ENCODE results near the gene GRIN1. TPM values are rescaled to one million over a fixed set of nuclear protein-coding genes. Genes with fewer than 3 reads are reported as not detected.
A peak's percentile ranks its signal among the peaks of the same experiment; 100 is the strongest.

Gene GRIN1
- total and polyA plus RNA-seq, 2 donors (not counting 1 experiment from before 2014, with no cell fraction given), result 0.04 TPM; not detected in 1

DNA sequence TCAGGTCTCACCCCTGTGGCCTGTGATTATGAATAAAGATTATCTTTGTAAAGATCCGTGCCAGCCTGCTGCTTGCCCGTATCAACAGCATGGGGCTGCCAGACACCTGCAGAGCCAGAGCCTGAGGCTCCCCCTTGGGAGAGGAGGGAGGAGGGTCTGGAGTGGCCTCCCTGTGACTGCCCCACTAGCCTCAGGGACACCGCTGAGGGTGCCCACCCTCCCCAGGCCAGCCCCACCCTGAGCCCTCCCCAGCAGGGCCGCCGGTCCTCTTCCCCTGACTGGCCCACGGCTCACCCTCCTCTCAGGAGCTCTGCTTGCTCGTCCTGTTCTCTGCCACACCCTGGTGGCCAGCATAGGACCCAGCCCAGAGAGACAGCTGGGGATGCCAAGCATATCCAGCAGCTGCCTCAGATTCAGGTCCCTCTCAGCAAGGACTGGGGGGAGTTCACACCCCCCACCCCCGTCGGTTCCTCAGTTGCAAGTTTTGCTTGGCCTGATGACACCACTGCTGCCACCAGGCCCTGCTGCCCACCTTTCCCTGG lies 51.4 kb downstream of the GRIN1 start:
- CTCF ChIA-PET, result interaction anchor here (1.4 to 4.0 kb wide), 4 partner anchors 12 to 144 kb away, joined by 3 to 42 read pairs (median 18); partner anchors contain the start of genes CYSRT1, NPDC1, RNF224 and TPRN
- peak overlapping the region; percentile 74 to 90 for H3K27ac ChIP-seq (ENCODE audit: low read length in 2 of 2)

DNA sequence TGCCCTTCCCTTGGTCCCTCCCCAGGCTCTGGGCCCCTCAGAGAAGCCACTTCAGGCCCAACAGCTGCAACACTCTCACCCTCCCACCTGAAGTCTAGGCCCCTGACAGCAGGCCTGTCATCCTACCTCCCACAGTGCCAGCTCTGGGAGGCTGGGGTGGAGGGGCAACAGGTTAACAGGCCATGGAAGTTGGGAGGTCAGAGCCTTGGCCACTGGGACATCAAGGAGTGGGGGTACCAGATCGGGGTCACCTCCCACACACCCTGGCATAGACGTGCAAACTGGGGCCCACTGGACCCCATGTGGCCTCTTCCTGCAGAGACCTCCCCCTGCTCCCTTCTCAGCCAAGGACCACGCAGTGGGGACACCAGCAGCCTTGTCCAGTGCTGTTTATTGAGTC lies 52.3 kb downstream of the GRIN1 start:
- ChIA-PET CTCF (no interaction called here), POLR2A (no interaction called here)
- peaks cover 34% of the 10 kb centered on the region for H3K4me1 Mint-ChIP-seq
- peak overlapping the region; percentile 76 for H3K4me3 Mint-ChIP-seq
- H3K9me3 ChIP-seq (ENCODE audit: control extremely low read depth in 1 of 3, control insufficient read depth in 2 of 3, insufficient read depth in 1 of 3, low read length in 2 of 3), result peaks cover 0 to 3% (median 0%) of the 10 kb centered on the region in 3 donors
- peaks cover 26 to 37% of the 10 kb centered on the region in 2 donors for H3K4me1 ChIP-seq (ENCODE audit: control insufficient read depth in 2 of 2, insufficient read depth in 2 of 2, low read length in 2 of 2)
- ATAC-seq (ENCODE audit: low read depth) (no peak), DNase-seq (no peak)
- no peak overlapping the region for H3K4me3 ChIP-seq (ENCODE audit: control extremely low read depth in 1 of 5, extremely low read depth in 1 of 5, insufficient read depth in 1 of 5, low read depth in 2 of 5, low read length in 4 of 5)
- no peak overlapping the region for H3K27ac ChIP-seq (ENCODE audit: low read length in 2 of 2)
- H3K27me3 Mint-ChIP-seq, result no peaks in the 10 kb centered on the region
- H2AFZ ChIP-seq (ENCODE audit: insufficient read depth, low read depth, low read length, poor library complexity, severe bottlenecking), result no peak overlapping the region
- H3K4me2 ChIP-seq (replicated peaks; ENCODE audit: low read depth, low read length, poor library complexity, severe bottlenecking), result no peak overlapping the region
- TF ChIP-seq EZH2 (IDR thresholded peaks at IDR 0.05; ENCODE audit: borderline replicate concordance, insufficient read depth, low read depth, low read length, poor library complexity, severe bottlenecking), result no peak
- TF ChIP-seq, protein P1, sequence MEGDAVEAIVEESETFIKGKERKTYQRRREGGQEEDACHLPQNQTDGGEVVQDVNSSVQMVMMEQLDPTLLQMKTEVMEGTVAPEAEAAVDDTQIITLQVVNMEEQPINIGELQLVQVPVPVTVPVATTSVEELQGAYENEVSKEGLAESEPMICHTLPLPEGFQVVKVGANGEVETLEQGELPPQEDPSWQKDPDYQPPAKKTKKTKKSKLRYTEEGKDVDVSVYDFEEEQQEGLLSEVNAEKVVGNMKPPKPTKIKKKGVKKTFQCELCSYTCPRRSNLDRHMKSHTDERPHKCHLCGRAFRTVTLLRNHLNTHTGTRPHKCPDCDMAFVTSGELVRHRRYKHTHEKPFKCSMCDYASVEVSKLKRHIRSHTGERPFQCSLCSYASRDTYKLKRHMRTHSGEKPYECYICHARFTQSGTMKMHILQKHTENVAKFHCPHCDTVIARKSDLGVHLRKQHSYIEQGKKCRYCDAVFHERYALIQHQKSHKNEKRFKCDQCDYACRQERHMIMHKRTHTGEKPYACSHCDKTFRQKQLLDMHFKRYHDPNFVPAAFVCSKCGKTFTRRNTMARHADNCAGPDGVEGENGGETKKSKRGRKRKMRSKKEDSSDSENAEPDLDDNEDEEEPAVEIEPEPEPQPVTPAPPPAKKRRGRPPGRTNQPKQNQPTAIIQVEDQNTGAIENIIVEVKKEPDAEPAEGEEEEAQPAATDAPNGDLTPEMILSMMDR (IDR thresholded peaks at IDR 0.05), result no peak
- intact Hi-C loops (cut with micrococcal nuclease), result no loop called here
- H4K20me1 ChIP-seq (ENCODE audit: control insufficient read depth, insufficient read depth, low read length, poor library complexity, severe bottlenecking), result peaks cover 43% of the 10 kb centered on the region
- peaks cover 0 to 22% of the 10 kb centered on the region in 2 experiments for H3K36me3 ChIP-seq (replicated peaks in 1 of 2; ENCODE audit: control extremely low read depth in 1 of 2, control insufficient read depth in 1 of 2, extremely low read depth in 1 of 2, insufficient read depth in 2 of 2, low read length in 1 of 2)
- H3K79me2 ChIP-seq (ENCODE audit: control insufficient read depth, insufficient read depth, low read length), result peaks cover 85% of the 10 kb centered on the region
- H3K9ac ChIP-seq (ENCODE audit: low read length), result no peak overlapping the region
- H3K27ac Mint-ChIP-seq, result peak overlapping the region; percentile 80
- no peaks in the 10 kb centered on the region for H3K9me3 Mint-ChIP-seq (ENCODE audit: insufficient read depth)
- WGBS (ENCODE audit: insufficient coverage), result 82% methylated on average over 3 of the region's 3 CpGs
- no peaks in the 10 kb centered on the region for H3K27me3 ChIP-seq (replicated peaks in 1 of 4; ENCODE audit: control extremely low read depth in 1 of 4, control insufficient read depth in 3 of 4, insufficient read depth in 4 of 4, low read length in 3 of 4)

More for the DNA sequence above, 51.4 kb downstream of the GRIN1 start:
- no peak overlapping the region for H3K9ac ChIP-seq (ENCODE audit: low read length)
- H3K27ac Mint-ChIP-seq, result peak overlapping the region; percentile 80
- peaks cover 0 to 31% of the 10 kb centered on the region in 2 experiments for H3K36me3 ChIP-seq (replicated peaks in 1 of 2; ENCODE audit: control extremely low read depth in 1 of 2, control insufficient read depth in 1 of 2, extremely low read depth in 1 of 2, insufficient read depth in 2 of 2, low read length in 1 of 2)
- POLR2A ChIA-PET, result interaction anchor here (1.8 kb wide), 1 partner anchor 16 kb away, joined by 5 read pairs; no protein-coding TSS in a partner anchor
- DNase-seq, result no peak
- no peaks in the 10 kb centered on the region for H3K27me3 ChIP-seq (replicated peaks in 1 of 4; ENCODE audit: control extremely low read depth in 1 of 4, control insufficient read depth in 3 of 4, insufficient read depth in 4 of 4, low read length in 3 of 4)
- peaks cover 36% of the 10 kb centered on the region for H3K4me1 Mint-ChIP-seq
- H3K4me3 Mint-ChIP-seq, result peak overlapping the region; percentile 96
- no peak overlapping the region for H2AFZ ChIP-seq (ENCODE audit: insufficient read depth, low read depth, low read length, poor library complexity, severe bottlenecking)
- H3K4me1 ChIP-seq (ENCODE audit: control insufficient read depth in 2 of 2, insufficient read depth in 2 of 2, low read length in 2 of 2), result peaks cover 26 to 40% of the 10 kb centered on the region in 2 donors
- H3K4me3 ChIP-seq (ENCODE audit: control extremely low read depth in 1 of 5, extremely low read depth in 1 of 5, insufficient read depth in 1 of 5, low read depth in 2 of 5, low read length in 4 of 5), result no peak overlapping the region
- peaks cover 0 to 3% (median 0%) of the 10 kb centered on the region in 3 donors for H3K9me3 ChIP-seq (ENCODE audit: control extremely low read depth in 1 of 3, control insufficient read depth in 2 of 3, insufficient read depth in 1 of 3, low read length in 2 of 3)
- no peak overlapping the region for H3K4me2 ChIP-seq (replicated peaks; ENCODE audit: low read depth, low read length, poor library complexity, severe bottlenecking)
- peaks cover 52% of the 10 kb centered on the region for H4K20me1 ChIP-seq (ENCODE audit: control insufficient read depth, insufficient read depth, low read length, poor library complexity, severe bottlenecking)
- H3K27me3 Mint-ChIP-seq, result no peaks in the 10 kb centered on the region
- intact Hi-C loops (cut with micrococcal nuclease), result no loop called here
- TF ChIP-seq, protein P1 (IDR thresholded peaks at IDR 0.05), result no peak
- TF ChIP-seq EZH2 (IDR thresholded peaks at IDR 0.05; ENCODE audit: borderline replicate concordance, insufficient read depth, low read depth, low read length, poor library complexity, severe bottlenecking), result no peak
- ATAC-seq (ENCODE audit: low read depth), result no peak
- H3K79me2 ChIP-seq (ENCODE audit: control insufficient read depth, insufficient read depth, low read length), result peaks cover 86% of the 10 kb centered on the region
- H3K9me3 Mint-ChIP-seq (ENCODE audit: insufficient read depth), result no peaks in the 10 kb centered on the region
- WGBS (ENCODE audit: insufficient coverage), result 95% methylated on average over 9 of the region's 9 CpGs
